HG02763 (cell line): Measurements from ENCODE around the gene HYCC1.
"Not testable (repeated sequence)": the region's sequence is repeated elsewhere in the genome, so short reads cannot be mapped to it uniquely, and the experiment has no call there.

Experiments
- ATAC-seq: cut with Tn5 transposase; IDR thresholded peaks from one replicate; pipeline ENCODE4 v1.9.1; 2021; ENCODE audit warnings: mild to moderate bottlenecking, moderate library complexity; ENCODE audit not compliant: unreplicated experiment

The HYCC1 gene

GRCh38 chr7:22989643-22990587 lies 24.0 kb downstream of the HYCC1 start:
- ATAC-seq, result no peak

GRCh38 chr7:22985436-22985835 lies 28.5 kb downstream of the HYCC1 start:
- ATAC-seq, result no peak

- no peak for ATAC-seq
These were observed 30.6 kb downstream of the HYCC1 start for GRCh38 chr7:22983257-22983855.

GRCh38 chr7:22980422-22980821 lies 33.5 kb downstream of the HYCC1 start:
- no peak for ATAC-seq

GRCh38 chr7:22979861-22980260 lies 34.1 kb downstream of the HYCC1 start:
- ATAC-seq, result no peak

GRCh38 chr7:22979251-22979650 lies 34.7 kb downstream of the HYCC1 start:
- no peak for ATAC-seq

GRCh38 chr7:22974636-22975035 lies 39.3 kb downstream of the HYCC1 start:
- not testable (repeated sequence) for ATAC-seq

- ATAC-seq, result no peak
These were observed 41.7 kb downstream of the HYCC1 start for GRCh38 chr7:22972207-22972606.

GRCh38 chr7:22969010-22969431 lies 44.9 kb downstream of the HYCC1 start:
- ATAC-seq, result no peak
